ENCODE measurements around the gene NOC2L.
"Not testable (repeated sequence)": the region's sequence is repeated elsewhere in the genome, so short reads cannot be mapped to it uniquely, and the experiment has no call there.

NOC2L gene

GRCh38 chr1:897951-898350, 61.1 kb downstream of the NOC2L start:
- not testable (repeated sequence) for DNase-seq

GRCh38 chr1:897226-897625, 61.8 kb downstream of the NOC2L start:
- DNase-seq = no peak
